ENCODE measurements around the gene OS9. TPM values are rescaled to one million over a fixed set of nuclear protein-coding genes. Genes with fewer than 3 reads are reported as not detected.

OS9 gene
- total RNA-seq, 4 donors from 2014 or later, result 185 to 288 (median 224) TPM

- Histone ChIP-seq H3K36me3 (peaks cover 2 to 53% (median 18%) of the 10 kb centered on the region in 3 donors), H3K4me1 (peaks cover 0 to 19% (median 11%) of the 10 kb centered on the region in 4 donors), H3K27ac (no peak overlapping the region), H3K4me3 (no peak overlapping the region), H3K27me3 (no peaks in the 10 kb centered on the region), H3K9me3 (no peaks in the 10 kb centered on the region)
- no peak for DNase-seq (ENCODE audit: low spot score in 2 of 2)
- 94 to 100% methylated on average over 1 of the region's 1 CpG for WGBS, 2 donors
- no peak for TF ChIP-seq EP300 (IDR thresholded peaks at IDR 0.05)
- TF ChIP-seq POLR2A (IDR thresholded peaks at IDR 0.05), result no peak
Measured at GRCh38 chr12:57697076-57697475, 3.1 kb downstream of the OS9 start.

DNA sequence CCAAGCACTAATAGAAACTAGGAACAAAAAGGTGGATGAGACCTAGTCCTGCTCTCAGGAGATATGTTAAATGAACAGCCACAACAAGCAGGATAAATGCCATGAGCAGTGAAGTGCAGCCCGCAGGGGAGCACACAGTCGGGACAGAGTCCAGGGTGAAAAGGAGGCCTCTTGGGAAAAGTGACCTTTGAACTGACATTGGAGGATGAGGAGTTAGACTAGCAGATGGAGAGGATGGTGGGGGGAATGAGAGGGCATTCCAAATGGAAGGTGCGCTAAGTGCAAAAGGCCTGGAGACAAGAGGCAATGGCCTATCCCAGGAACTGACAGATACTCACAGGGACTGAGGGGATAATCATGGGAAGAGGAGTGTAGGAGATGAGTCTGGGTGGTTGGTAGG lies 4.5 kb downstream of the OS9 start:
- Histone ChIP-seq H3K27ac (no peak overlapping the region), H3K36me3 (peaks cover 2 to 67% (median 18%) of the 10 kb centered on the region in 3 donors), H3K9me3 (peaks cover 0 to 6% (median 0%) of the 10 kb centered on the region in 4 donors), H3K4me1 (peaks cover 0 to 15% (median 10%) of the 10 kb centered on the region in 4 donors), H3K4me3 (no peak overlapping the region), H3K27me3 (no peaks in the 10 kb centered on the region)
- TF ChIP-seq EP300 (IDR thresholded peaks at IDR 0.05), result no peak
- no peak for TF ChIP-seq CTCF (IDR thresholded peaks at IDR 0.05)
- TF ChIP-seq POLR2A (IDR thresholded peaks at IDR 0.05), result no peak
- 84 to 86% methylated on average over 3 of the region's 3 CpGs for WGBS, 2 donors
- no peak for DNase-seq (ENCODE audit: low spot score in 2 of 2)

GRCh38 chr12:57700317-57700716 lies 6.4 kb downstream of the OS9 start:
- Histone ChIP-seq H3K4me3 (no peak overlapping the region), H3K4me1 (peaks cover 0 to 4% (median 1%) of the 10 kb centered on the region in 4 donors), H3K36me3 (peaks cover 2 to 86% (median 18%) of the 10 kb centered on the region in 3 donors), H3K9me3 (peaks cover 0 to 15% (median 0%) of the 10 kb centered on the region in 4 donors), H3K27me3 (no peaks in the 10 kb centered on the region), H3K27ac (no peak overlapping the region)
- WGBS, 2 donors, result 92 to 96% methylated on average over 2 of the region's 2 CpGs
- no peak for DNase-seq (ENCODE audit: low spot score in 2 of 2)
- TF ChIP-seq POLR2A (IDR thresholded peaks at IDR 0.05), result no peak
- TF ChIP-seq CTCF (IDR thresholded peaks at IDR 0.05), result no peak
- TF ChIP-seq EP300 (IDR thresholded peaks at IDR 0.05), result no peak

DNA sequence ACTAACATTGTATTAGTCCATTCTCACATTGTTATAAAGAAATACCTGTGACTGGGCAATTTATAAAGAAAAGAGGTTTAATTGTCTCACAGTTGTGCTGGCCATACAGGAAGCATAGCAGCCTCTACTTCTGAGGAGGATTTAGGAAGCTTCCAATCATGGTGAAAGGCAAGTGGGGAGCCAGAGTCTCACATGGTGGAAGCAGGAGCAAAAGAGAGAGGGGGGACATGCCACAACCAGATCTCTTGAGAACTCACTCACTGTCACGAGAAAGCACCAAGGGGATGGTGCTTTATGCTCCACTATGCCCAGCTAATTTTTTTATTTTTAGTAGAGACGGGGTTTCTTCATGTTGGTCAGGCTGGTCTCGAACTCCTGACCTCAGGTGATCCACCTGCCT lies 13.3 kb downstream of the OS9 start:
- H3K4me3 ChIP-seq, result no peak overlapping the region
- WGBS, 2 donors, result 92 to 95% methylated on average over 3 of the region's 3 CpGs
- H3K27ac ChIP-seq, result no peak overlapping the region
- peaks cover 0 to 84% (median 0%) of the 10 kb centered on the region in 3 donors for H3K36me3 ChIP-seq
- peaks cover 0 to 15% (median 0%) of the 10 kb centered on the region in 4 donors for H3K9me3 ChIP-seq
- no peaks in the 10 kb centered on the region for H3K4me1 ChIP-seq
- DNase-seq (ENCODE audit: low spot score in 2 of 2), result no peak
- TF ChIP-seq EP300 (IDR thresholded peaks at IDR 0.05) (no peak), POLR2A (IDR thresholded peaks at IDR 0.05) (no peak)
- no peaks in the 10 kb centered on the region for H3K27me3 ChIP-seq

DNA sequence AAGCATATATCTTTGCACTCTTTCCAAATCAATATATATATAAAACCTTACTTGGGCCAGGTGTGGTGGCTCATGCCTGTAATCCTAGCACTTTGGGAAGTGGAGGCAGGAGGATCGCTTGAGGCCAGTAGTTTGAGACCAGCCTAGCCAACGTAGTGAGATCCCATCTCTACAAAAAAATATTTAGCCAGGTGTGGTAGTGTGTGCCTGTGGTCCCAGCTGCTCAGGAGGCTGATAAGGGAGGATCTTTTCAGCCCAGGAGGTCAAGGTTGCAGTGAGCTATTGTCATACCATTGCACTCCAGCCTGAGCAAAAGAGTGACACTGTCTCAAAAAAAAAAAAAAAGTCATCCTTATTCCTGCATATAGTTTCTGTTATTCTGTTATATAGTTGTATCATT lies 14.4 kb downstream of the OS9 start:
- no peak overlapping the region for H3K27ac ChIP-seq
- WGBS, 2 donors, result 88 to 93% methylated on average over 2 of the region's 2 CpGs
- no peak for TF ChIP-seq POLR2A (IDR thresholded peaks at IDR 0.05)
- TF ChIP-seq CTCF (IDR thresholded peaks at IDR 0.05), result no peak
- no peak for TF ChIP-seq EP300 (IDR thresholded peaks at IDR 0.05)
- H3K4me3 ChIP-seq, result no peak overlapping the region
- DNase-seq (ENCODE audit: low spot score in 2 of 2), result no peak
- H3K27me3 ChIP-seq, result no peaks in the 10 kb centered on the region
- no peaks in the 10 kb centered on the region for H3K4me1 ChIP-seq
- H3K36me3 ChIP-seq, result peaks cover 0 to 84% (median 0%) of the 10 kb centered on the region in 3 donors
- H3K9me3 ChIP-seq, result peaks cover 0 to 10% (median 0%) of the 10 kb centered on the region in 4 donors

- H3K4me3 ChIP-seq, result no peak overlapping the region
- no peaks in the 10 kb centered on the region for H3K4me1 ChIP-seq
- no peak overlapping the region for H3K27ac ChIP-seq
- H3K36me3 ChIP-seq, result peaks cover 0 to 81% (median 7%) of the 10 kb centered on the region in 3 donors
- no peaks in the 10 kb centered on the region for H3K27me3 ChIP-seq
- TF ChIP-seq EP300 (IDR thresholded peaks at IDR 0.05), result no peak
- TF ChIP-seq POLR2A (IDR thresholded peaks at IDR 0.05), result no peak
- no peak for TF ChIP-seq CTCF (IDR thresholded peaks at IDR 0.05)
- DNase-seq (ENCODE audit: low spot score in 2 of 2), result no peak
- 63 to 82% methylated on average over 3 of the region's 3 CpGs for WGBS, 2 donors
- no peaks in the 10 kb centered on the region for H3K9me3 ChIP-seq
Measured at GRCh38 chr12:57712701-57713100, 18.8 kb downstream of the OS9 start.
